WI38 (cell line): ENCODE results near the gene FRMD5.

Source experiments
- H3K4me3 ChIP-seq: 2 replicates; pipeline ENCODE4 v1.5.1; 2011; ENCODE audit warnings: low read depth, mild to moderate bottlenecking, control low read depth, low read length
- CTCF ChIP-seq: IDR thresholded peaks from 2 replicates; pipeline ENCODE4 v1.5.1; 2012; ENCODE audit warnings: low read depth, mild to moderate bottlenecking, control low read depth, low read length

FRMD5 gene

GRCh38 chr15:44101286-44101685 is 93.8 kb downstream of the FRMD5 start:
- H3K4me3 ChIP-seq: no peak overlapping the region
- no peak for TF ChIP-seq CTCF

GRCh38 chr15:44099671-44100070 is 95.4 kb downstream of the FRMD5 start:
- H3K4me3 ChIP-seq: no peak overlapping the region
- no peak for TF ChIP-seq CTCF

GRCh38 chr15:44097552-44097951 is 97.5 kb downstream of the FRMD5 start:
- no peak for TF ChIP-seq CTCF
- no peak overlapping the region for H3K4me3 ChIP-seq

- no peak for TF ChIP-seq CTCF
- no peak overlapping the region for H3K4me3 ChIP-seq
Measured at GRCh38 chr15:44096596-44096995, 98.5 kb downstream of the FRMD5 start.

- no peak for TF ChIP-seq CTCF
- H3K4me3 ChIP-seq: no peak overlapping the region
Measured at GRCh38 chr15:44094781-44095180, 100.3 kb downstream of the FRMD5 start.

- TF ChIP-seq CTCF: no peak
- no peak overlapping the region for H3K4me3 ChIP-seq
Measured at GRCh38 chr15:44093836-44094235, 101.2 kb downstream of the FRMD5 start.

GRCh38 chr15:44092221-44092620 is 102.8 kb downstream of the FRMD5 start:
- no peak overlapping the region for H3K4me3 ChIP-seq
- no peak for TF ChIP-seq CTCF
